H54 (cell line): Measurements from ENCODE around the gene HORMAD1.
"Not testable (repeated sequence)": the region's sequence is repeated elsewhere in the genome, so short reads cannot be mapped to it uniquely, and the experiment has no call there.

Experiments
- DNase-seq: peaks from one replicate; pipeline ENCODE4 v3.0.0; 2011; ENCODE audit warnings: low spot score, mixed read lengths; ENCODE audit not compliant: insufficient read length
- FAIRE-seq: peaks from 3 replicates; lab custom pipeline; 2011; peaks lifted over from hg19 to GRCh38; lab: Jason Lieb, UNC
- POLR2A ChIP-seq: IDR thresholded peaks from 2 replicates; pipeline ENCODE4 v1.6.1; 2011; ENCODE audit warnings: low read depth, mild to moderate bottlenecking, low read length

The HORMAD1 gene

GRCh38 chr1:150678988-150679387 lies 41.7 kb downstream of the HORMAD1 start:
- DNase-seq (no peak), FAIRE-seq (no peak)
- TF ChIP-seq POLR2A: no peak

- no peak for DNase-seq
- no peak for TF ChIP-seq POLR2A
- FAIRE-seq: no peak
Observed at GRCh38 chr1:150674881-150675280, 45.8 kb downstream of the HORMAD1 start.

- no peak for TF ChIP-seq POLR2A
- DNase-seq: no peak
- no peak for FAIRE-seq
Observed at GRCh38 chr1:150663321-150663720, 57.4 kb downstream of the HORMAD1 start.

DNA sequence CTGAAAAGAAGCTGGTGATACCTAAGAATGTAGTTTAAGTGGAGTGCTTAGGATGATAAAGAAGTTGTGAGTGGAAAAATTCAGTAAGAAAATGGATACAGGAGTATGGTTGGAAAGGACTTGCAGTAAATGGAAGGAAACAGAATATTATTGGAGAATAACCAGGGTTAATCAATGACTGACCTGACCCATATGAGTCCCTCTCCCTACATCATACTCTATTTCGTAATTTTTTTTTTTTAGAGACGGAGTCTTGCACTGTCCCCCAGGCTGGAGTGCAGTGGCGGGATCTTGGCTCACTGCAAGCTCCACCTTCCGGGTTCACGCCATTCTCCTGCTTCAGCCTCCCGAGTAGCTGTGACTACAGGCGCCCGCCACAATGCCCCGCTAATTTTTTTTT lies 57.9 kb downstream of the HORMAD1 start:
- TF ChIP-seq POLR2A: no peak
- FAIRE-seq (no peak), DNase-seq (no peak)

DNA sequence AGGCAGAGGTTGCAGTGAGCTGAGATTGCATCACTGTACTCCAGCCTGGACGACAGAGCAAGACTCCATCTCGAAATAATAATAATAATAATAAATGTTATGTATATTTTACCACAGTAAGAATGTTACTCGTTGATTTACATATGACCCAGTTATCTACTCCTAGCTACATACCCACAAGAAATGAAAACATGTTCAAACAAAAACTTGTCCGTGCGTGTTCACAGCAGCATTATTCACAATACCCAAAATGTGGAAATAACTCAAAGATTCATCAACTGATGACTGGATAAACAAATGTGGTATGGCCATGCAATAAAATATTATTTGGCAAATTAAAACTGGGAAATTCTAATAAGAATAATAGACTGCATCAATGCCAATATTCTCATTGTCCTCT lies 59.5 kb downstream of the HORMAD1 start:
- no peak for TF ChIP-seq POLR2A
- DNase-seq: no peak
- no peak for FAIRE-seq

GRCh38 chr1:150660584-150660983 lies 60.1 kb downstream of the HORMAD1 start:
- no peak for FAIRE-seq
- TF ChIP-seq POLR2A: no peak
- no peak for DNase-seq

GRCh38 chr1:150657064-150657463 lies 63.6 kb downstream of the HORMAD1 start:
- DNase-seq, FAIRE-seq: not testable (repeated sequence)

- not testable (repeated sequence) for FAIRE-seq, DNase-seq
Observed at GRCh38 chr1:150654635-150655034, 66.1 kb downstream of the HORMAD1 start.

- FAIRE-seq: no peak
- DNase-seq: no peak
- no peak for TF ChIP-seq POLR2A
Observed at GRCh38 chr1:150650193-150650592, 70.5 kb downstream of the HORMAD1 start.

DNA sequence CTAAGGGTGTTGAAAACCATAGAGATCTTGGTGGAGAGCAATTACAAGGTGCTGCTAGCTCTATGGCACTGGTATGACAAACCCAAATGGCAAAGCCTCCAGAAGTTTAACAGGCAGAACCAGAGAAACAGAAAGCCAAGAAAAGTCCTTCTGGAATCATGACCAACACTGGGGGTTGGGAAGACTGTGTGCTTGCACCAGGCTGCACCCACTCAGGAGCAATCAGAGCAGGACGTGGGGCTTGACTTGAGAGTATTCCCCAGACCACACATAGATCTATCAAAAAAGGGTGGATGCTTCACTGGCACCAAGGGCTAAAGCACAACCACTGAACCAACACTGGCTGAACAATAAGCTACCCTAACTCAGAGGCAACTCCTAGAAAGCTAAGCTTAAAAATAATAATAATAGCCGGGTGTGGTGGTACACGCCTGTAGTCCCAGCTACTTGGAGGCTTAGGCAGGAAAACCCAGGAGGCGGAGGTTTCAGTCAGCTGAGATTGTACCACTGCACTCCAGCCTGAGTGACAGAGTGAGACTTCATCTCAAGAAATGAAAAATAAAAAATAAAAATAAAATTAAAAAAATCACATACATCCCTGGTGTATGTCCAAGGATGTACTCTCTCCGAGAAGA lies 71.1 kb downstream of the HORMAD1 start:
- FAIRE-seq (no peak), DNase-seq (no peak)
- no peak for TF ChIP-seq POLR2A
